SK-N-SH (cell line): ENCODE data around the gene TMEM131.

Experiments
- CHD2 ChIP-seq: fragments of 150-350 bp; IDR thresholded peaks from 2 replicates; pipeline ENCODE4 v1.6.1; 2018; ENCODE audit warnings: low read length; ENCODE audit not compliant: partially characterized antibody
- EP300 ChIP-seq, 2 experiments: IDR thresholded peaks; 2 replicates each; pipeline versions ENCODE4 v1.4.0 to v1.6.1; 2012; ENCODE audit warnings: borderline replicate concordance in 1 of 2, low read depth in 1 of 2, low read length in 1 of 2
- EZH2phosphoT487 ChIP-seq: fragments of 200-600 bp; sonication (generic); IDR thresholded peaks from 2 replicates; pipeline ENCODE4 v1.6.1; 2017; ENCODE audit warnings: low read depth, mixed run types, mild to moderate bottlenecking, antibody characterized with exemption, moderate library complexity, borderline replicate concordance
- GABPA ChIP-seq: IDR thresholded peaks from 2 replicates; pipeline ENCODE4 v1.4.0; 2012; ENCODE audit warnings: low read depth, mild to moderate bottlenecking
- GATA2 ChIP-seq: sonication (generic); formaldehyde crosslinking; IDR thresholded peaks from 2 replicates; pipeline ENCODE4 v1.5.0; 2020; ENCODE audit warnings: mild to moderate bottlenecking, missing genetic modification reagents
- RAD21 ChIP-seq: IDR thresholded peaks from 2 replicates; pipeline ENCODE4 v1.6.1; 2012; ENCODE audit warnings: mild to moderate bottlenecking, low read length
- RFX5 ChIP-seq: IDR thresholded peaks from 2 replicates; pipeline ENCODE4 v1.6.1; 2012; ENCODE audit warnings: mild to moderate bottlenecking, improper control_type of control experiment, low read length
- TAF1 ChIP-seq: IDR thresholded peaks from 2 replicates; pipeline ENCODE4 v1.6.1; 2012; ENCODE audit warnings: low read depth, mild to moderate bottlenecking, low read length, moderate library complexity, borderline replicate concordance
- TF ChIP-seq, protein P1 (sequence below): fragments of 200-600 bp; sonication (generic); IDR thresholded peaks from 2 replicates; pipeline ENCODE4 v1.6.1; 2017; ENCODE audit warnings: antibody characterized with exemption, mild to moderate bottlenecking, moderate library complexity
- TF ChIP-seq, protein P2 (sequence below): IDR thresholded peaks from 2 replicates; pipeline ENCODE4 v1.4.0; 2012; ENCODE audit warnings: low read depth, borderline replicate concordance

DNA sequence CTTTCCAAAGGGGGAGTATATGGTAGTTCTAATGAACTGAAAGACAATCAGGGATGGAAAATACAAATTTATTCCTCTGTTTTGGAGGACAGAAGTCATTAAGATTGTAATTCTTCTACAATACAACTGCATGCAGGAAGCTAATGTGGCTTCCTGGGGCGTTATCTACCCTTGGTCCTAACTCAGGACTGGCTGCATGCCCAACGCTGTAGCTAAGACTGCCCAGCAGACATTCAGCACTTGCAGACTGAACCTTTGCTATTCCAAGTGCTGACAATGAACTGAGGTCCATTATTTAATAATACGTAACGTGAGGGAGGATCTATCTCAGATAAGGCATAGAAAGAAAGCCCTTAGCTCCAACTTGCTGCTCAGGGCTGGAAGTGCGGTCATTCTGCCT is 229.2 kb downstream of the TMEM131 start:
- TF ChIP-seq CHD2 (no peak), GABPA (no peak), RAD21 (no peak), EP300 (IDR thresholded peaks at IDR 0.05; ENCODE audit: borderline replicate concordance in 1 of 2, low read depth in 1 of 2, low read length in 1 of 2) (no peak), TAF1 (no peak), RFX5 (no peak), GATA2 (no peak), EZH2phosphoT487 (no peak)
- TF ChIP-seq, protein P1, sequence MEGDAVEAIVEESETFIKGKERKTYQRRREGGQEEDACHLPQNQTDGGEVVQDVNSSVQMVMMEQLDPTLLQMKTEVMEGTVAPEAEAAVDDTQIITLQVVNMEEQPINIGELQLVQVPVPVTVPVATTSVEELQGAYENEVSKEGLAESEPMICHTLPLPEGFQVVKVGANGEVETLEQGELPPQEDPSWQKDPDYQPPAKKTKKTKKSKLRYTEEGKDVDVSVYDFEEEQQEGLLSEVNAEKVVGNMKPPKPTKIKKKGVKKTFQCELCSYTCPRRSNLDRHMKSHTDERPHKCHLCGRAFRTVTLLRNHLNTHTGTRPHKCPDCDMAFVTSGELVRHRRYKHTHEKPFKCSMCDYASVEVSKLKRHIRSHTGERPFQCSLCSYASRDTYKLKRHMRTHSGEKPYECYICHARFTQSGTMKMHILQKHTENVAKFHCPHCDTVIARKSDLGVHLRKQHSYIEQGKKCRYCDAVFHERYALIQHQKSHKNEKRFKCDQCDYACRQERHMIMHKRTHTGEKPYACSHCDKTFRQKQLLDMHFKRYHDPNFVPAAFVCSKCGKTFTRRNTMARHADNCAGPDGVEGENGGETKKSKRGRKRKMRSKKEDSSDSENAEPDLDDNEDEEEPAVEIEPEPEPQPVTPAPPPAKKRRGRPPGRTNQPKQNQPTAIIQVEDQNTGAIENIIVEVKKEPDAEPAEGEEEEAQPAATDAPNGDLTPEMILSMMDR = no peak
- TF ChIP-seq, protein P2, sequence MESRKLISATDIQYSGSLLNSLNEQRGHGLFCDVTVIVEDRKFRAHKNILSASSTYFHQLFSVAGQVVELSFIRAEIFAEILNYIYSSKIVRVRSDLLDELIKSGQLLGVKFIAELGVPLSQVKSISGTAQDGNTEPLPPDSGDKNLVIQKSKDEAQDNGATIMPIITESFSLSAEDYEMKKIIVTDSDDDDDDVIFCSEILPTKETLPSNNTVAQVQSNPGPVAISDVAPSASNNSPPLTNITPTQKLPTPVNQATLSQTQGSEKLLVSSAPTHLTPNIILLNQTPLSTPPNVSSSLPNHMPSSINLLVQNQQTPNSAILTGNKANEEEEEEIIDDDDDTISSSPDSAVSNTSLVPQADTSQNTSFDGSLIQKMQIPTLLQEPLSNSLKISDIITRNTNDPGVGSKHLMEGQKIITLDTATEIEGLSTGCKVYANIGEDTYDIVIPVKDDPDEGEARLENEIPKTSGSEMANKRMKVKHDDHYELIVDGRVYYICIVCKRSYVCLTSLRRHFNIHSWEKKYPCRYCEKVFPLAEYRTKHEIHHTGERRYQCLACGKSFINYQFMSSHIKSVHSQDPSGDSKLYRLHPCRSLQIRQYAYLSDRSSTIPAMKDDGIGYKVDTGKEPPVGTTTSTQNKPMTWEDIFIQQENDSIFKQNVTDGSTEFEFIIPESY = no peak
